Stimulated activated CD4-positive, alpha-beta T cell treated with anti-CD3 and anti-CD28 coated beads, Interleukin-4, amount 100 ng/mL, for 1 hour (primary cell): ENCODE measurements around the gene SEMA6A.

ENCODE experiments used
- DNase-seq: peaks from one replicate; pipeline ENCODE4 v3.0.0-alpha.2; 2020

SEMA6A gene, protein sequence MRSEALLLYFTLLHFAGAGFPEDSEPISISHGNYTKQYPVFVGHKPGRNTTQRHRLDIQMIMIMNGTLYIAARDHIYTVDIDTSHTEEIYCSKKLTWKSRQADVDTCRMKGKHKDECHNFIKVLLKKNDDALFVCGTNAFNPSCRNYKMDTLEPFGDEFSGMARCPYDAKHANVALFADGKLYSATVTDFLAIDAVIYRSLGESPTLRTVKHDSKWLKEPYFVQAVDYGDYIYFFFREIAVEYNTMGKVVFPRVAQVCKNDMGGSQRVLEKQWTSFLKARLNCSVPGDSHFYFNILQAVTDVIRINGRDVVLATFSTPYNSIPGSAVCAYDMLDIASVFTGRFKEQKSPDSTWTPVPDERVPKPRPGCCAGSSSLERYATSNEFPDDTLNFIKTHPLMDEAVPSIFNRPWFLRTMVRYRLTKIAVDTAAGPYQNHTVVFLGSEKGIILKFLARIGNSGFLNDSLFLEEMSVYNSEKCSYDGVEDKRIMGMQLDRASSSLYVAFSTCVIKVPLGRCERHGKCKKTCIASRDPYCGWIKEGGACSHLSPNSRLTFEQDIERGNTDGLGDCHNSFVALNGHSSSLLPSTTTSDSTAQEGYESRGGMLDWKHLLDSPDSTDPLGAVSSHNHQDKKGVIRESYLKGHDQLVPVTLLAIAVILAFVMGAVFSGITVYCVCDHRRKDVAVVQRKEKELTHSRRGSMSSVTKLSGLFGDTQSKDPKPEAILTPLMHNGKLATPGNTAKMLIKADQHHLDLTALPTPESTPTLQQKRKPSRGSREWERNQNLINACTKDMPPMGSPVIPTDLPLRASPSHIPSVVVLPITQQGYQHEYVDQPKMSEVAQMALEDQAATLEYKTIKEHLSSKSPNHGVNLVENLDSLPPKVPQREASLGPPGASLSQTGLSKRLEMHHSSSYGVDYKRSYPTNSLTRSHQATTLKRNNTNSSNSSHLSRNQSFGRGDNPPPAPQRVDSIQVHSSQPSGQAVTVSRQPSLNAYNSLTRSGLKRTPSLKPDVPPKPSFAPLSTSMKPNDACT

DNA sequence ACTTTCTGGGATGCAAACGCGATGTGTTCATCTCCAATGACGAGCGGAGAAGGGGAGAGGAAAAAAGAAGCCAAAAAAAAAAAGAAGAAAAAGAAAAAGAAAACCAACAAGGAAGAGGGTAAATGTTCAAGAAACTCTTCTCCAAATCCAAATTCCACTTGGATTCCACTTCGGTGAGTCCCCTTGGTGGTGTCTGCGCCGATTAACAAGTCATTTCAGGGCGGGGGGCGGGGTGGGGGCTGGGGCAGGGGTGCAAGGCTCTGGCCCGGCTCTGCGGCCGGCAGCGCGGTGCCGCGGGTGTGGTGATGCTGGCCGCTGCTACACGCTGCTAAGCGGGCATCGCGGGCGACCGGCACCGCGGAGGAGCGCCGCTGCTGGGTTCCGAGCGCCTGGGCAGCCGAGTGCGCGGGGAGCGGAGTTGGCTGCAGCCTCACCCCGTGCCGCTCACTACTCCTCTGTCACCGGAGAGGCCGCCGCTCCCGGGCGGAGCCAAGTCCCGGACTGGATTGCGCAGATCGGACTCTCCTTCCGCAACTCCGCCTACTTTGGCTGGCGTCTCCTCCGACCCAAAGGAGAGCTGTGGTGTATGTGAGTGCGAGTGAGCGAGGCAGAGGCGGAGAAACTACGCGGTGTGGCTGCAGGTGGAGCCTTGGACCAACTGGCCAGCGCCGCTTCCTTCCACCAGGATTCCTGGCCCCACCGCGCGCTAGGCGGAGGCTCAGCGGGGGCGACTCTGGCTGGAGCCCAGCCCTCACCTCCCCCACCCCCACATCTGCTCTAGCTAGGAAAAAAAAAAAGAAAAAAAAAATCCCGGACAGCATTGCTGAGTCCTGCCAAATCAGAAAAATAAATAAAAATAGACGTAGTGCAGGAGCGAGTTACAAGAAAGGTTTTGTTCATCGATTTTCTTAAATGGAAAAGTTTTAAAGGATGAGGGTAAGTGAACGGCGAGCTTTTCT lies at the start of gene SEMA6A:
Gene SEMA6A (minus strand): TSS at position 457 of the 959 bp plus-strand sequence. CDS start 69,879 bp downstream, outside the sequence.
- DNase-seq: peak; percentile 52

DNA sequence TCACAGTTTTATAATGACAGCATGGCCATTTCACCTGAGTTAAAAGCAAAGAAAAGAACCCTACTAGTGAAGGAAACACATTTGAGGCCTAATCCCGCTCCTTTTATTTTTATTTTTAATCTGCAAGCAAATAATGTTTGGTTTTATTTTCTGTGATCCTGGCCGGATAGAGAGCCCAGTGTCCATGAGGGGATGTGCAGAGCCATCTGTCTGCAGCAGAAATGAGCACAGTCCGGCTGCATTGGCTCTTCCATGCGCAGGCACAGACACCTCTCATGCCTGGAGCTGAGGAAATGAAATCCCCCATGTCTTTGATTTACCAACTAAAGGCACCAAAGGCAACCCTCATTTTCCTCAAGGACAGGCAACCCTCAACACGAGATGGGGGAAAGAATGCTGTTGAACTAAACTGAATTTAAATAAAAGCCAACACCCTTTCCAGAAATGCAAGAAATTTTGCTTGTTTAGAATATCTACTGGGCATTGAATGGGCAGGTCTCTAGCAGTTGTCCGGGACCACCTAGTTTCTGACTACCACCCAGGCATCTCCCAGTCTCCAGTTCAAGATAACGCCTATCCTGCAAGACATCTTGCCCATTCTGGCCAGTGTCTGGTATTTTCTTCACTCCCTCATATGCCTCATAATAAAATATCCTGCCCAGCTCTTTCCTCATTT lies 47.9 kb upstream of the SEMA6A start:
- no peak for DNase-seq

DNA sequence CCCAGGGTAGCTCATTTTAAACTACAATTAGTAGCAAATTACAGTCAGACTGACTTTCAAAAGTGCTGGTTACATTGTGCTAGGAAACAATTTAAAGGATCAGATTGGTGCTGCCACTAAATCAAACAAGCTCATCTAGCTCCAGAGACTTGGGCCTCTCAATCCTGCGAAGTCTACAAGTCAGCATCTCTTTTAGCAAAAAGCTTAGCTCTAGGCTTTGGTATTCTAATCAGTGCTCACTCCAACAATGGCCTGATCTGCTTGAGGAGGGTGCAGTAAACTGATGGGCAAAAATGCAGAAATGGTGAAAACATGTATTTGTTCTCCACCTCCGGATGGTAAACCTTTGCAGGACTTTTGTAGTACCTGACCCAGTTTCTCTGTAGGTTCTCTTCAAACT lies 47.0 kb upstream of the SEMA6A start:
- DNase-seq: no peak

DNA sequence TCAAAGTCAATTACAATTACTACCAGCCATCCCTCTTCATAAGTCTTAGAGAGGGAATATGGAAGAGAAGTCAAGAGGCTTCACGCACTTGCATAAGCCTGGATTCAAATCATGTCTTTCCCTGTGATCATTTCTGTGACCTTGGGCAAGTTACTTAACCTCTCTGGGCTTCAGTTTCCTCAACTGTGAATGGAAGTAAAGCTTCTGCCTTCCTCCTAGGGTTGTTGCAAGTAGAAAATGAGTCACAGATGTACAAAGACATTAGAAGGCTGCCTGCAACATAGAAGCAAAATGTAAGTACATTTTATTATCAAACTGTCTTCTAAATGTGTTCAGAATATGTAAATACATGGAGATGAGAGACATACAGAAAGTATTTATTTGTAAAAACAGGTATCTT lies 42.3 kb upstream of the SEMA6A start:
- DNase-seq: no peak

DNA sequence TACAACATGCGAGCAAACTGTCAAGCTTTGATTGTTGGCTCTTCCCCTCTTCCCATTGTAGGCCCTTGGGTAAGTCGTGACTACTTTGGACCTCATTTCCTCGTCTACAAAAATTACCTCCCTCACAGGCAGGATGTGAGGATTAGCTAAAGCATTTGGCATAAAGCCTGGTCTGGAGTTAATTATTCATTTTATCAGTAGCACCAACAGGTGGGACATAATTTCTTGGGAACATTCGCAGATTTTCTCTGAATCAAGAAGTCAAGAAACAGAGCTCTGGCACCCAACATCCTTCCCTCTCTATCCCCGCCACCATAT lies 39.9 kb upstream of the SEMA6A start:
- no peak for DNase-seq

DNA sequence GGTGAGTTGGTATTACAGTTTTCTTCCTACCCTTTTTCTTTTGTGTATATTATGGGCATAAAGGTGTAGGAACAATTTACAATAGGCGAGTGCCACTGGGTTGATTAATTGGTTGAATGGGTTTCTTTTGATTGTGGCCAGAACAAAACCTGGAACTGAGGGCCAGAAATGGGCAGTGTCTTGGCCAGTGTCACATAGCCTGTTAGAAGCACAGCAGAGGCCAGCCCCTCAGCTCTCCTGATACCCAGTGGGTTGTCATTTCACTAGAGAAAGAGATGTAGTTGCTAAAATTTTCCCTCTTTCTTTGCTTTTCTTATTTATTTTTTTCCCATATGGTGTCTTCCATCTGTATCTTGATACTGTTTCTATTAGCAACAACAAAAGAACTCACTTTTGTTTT lies 38.8 kb upstream of the SEMA6A start:
- DNase-seq: no peak

DNA sequence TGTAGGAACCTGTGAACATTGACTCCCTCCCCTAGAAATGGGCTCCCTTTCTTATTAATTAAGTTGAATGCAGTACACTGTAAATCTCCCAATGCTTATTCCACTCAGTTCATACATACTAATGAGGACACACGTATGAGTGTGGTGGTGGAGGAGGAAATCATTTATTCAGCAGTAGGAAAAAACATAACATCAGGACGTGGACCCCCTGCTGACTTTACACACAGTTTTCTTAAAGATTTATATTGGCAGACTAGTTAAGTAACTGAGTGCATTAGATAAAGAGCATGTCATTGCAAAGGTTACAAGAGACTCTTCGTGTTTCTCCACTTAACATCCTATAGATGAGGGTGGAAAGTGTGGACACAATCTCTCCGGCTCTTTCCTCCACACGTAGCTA lies 37.8 kb upstream of the SEMA6A start:
- no peak for DNase-seq

DNA sequence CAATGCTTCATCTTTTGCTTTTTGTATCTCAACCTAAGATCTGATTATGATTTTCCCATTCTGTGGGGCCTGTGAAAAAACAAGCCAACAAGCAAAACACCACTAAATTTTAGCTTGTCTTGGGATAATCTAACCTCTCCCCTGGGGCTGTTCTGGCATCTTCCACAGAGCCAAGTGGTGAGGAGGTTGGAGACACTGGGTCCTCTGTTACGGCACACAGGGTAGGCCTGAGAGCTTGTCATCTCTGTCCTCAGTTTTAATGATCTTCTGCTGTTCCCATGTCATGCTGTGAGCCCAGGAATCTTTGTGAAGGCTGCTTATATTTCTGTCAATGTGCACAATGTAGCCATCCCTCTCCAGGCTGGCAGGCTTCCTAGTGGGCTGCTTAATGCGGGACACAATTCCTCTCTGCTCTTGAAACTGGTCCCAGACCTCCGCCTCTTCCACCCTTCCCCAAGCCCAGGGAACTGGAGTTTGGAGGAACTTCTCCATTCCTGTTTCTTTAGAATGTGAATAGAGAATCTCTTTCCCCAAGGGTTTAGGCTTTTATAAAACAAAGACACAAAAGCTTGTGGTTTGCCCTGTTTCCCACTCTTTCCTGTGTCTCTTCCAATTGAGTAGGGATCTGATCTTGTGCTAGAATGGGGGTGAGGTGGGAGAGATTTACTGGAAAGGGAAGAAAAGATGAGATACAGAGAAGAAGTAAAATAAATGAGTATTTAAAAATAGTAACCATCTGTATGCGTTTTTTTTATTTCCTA lies 30.9 kb upstream of the SEMA6A start:
- no peak for DNase-seq

DNA sequence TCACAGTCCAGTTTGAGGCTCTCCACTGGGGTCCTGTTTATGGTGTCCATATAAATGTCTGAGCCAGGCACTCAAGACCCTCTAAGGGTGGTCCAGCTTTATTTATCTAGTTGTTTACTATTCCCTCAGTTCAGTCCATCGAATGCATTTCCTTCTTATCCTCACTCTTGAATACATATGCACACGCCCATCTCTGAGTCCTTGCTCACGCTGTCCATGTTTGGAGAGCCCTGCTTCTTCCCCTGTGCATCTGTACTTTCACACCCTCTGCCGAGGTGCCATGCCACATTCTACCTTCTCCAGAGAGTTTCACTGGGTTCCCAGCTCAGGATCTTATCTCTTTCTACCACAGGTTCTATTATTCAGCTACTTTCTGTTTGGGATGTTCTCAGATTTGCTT lies 30.2 kb upstream of the SEMA6A start:
- no peak for DNase-seq

DNA sequence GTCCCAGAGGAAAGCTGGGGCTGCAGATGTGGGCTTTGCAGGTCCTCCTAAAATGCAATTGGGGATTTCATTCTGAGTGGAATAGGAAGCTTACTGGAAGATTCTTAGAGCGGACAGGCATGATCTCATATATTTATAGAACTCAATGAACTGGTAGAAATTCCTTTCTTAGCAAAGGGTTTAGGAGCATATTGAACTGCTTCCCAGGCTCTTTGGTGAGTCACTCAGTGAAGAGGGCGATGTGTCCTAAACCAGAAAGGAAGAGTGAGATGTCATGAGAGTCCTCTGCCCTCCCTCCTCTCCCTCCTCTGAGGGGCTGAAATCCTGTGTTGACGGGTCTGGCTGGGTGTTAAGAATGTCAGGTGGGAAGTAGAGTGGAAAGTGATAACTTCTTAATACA lies 26.3 kb upstream of the SEMA6A start:
- no peak for DNase-seq

DNA sequence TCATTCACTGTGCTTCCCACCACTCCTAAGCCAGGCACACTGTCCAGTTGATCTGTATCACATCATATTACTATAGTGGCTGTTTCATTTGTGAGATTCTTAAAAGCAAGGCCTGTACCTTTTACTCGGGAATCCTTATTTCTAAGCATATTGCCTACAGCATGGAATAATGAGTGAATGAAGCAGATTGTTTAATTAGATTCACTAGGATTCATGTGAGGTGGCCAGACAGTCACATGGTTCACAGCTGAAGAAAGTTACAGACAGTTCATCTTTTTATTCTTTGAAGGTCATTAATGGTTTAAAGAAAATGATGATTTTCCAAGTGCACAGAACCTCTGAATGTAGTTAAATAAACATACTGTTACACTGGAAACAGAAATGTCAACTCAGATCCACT lies 24.3 kb upstream of the SEMA6A start:
- DNase-seq: no peak

DNA sequence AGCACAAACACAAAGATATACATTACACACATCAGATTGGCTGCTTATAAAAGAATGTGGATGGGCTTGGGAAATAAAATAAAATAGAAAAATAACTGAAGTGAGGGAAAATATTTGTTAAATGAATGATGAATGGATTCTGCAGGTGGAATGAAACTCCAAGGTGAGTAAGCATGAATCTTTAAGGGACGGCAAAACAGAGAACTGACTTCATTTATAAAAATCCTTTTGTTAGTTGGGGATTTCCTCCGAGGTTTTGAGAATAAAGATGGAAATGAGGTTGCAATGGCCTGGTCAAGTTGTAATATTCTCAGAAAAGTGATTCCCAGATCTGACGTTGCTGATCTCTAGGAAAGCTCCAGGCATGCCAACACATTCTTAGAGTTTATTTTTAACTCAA lies 20.9 kb upstream of the SEMA6A start:
- no peak for DNase-seq

DNA sequence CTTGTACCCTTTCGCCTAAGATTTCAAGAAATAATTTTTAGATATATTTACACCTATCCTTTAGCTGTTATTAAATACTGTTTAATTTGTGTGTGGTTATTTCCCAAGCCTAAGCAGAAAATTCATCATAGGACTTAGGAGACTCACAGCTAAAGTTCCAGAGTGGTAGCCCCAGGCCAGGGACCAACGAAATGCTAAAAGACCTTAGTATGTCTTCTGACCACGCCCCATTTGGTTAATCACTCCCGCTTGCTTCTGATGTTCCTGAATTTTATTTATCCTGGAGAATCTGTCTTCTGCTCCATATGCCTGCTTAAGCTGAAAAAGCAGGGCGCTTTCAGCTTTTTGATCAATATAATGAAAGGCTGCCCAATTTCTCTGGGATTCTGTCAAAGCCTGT lies 18.7 kb upstream of the SEMA6A start:
- DNase-seq: no peak

DNA sequence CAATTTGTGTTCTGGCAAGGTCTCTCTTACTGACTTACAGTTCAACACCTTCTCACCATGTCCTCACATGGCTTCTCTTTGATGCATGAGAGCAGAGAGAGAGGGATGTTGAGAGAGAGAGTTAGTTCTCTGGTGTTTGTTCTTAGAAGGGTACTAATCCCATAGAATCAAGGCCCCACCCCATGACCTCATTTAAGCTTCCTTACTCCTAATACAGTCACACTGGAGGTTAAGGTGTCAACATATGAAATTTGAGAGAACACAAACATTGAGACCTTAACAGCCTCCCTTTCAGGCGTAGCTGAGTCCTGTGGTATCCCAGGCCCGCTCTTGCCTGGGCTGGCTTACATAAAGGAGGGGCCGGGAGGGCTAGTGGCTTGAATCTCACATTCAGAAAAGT lies 10.6 kb upstream of the SEMA6A start:
- DNase-seq: no peak

DNA sequence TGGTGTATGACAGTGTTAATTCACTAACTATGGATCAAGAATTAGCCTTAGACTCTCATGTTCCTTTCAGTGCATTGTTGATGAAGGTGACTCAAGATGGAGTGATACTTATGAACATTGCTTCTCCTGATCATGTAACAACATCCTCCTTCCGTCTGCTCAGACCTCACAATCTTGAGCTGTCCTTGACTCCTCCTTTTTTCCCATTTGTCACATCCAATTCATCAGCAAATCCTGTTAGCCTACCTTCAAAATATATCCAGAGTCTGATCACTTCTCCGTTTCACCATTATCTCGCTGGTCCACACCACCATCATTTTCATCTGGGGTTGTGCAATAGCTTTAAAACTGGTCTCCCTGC lies 9.2 kb upstream of the SEMA6A start:
- DNase-seq: no peak

DNA sequence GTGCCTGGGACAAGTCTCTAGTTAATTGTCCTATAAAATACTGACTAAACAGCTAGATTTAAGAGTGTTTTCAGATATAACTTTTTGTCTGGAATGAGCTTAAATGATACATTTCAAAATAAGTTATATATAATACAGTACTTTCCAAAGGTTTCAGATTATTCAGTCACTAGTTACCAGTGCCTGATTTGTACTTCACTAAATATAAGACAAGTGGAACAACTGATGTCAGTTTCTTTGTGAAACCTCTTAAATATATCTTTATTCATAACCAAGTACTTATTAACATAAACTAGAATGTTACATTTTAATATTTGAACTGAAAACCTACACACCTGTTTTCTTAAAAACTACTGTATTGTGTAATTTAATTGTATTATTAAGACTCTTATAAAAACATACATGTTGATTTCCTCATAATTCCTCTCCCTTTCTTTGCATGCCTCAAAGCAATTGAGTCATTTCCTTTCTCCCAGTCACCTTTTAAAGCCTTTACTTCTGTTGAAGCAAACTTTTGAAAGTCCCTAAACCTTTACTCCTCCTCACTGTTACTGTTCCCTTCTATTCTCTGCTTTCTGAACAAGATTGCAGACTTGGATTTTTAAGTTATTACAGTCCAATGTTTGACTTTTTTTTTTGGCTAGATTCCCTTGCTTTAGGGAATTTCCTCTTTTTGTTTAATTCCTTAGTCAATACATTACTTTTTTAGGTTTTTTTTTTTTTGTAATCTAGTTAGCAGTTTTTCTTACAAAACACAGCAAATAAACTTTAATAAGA lies 8.7 kb upstream of the SEMA6A start:
- no peak for DNase-seq

DNA sequence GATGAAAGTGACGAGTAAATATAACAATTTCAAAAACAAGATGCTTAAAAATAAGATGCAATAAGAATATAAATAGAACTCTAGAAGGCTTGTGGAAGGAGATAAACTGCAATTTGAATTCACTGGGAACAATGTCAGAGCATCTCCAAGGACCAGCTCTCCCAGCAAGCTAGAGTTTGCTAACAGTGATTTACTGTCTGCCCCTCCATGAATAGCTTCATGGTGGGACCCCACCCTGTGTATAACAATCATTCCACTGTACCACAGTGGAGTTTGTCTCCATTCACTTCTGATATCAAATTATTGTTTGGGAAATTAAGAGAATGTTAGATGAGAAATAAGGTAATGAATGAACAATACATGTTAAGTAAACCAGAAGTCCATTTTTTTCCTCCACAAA lies 7.3 kb upstream of the SEMA6A start:
- DNase-seq: no peak

DNA sequence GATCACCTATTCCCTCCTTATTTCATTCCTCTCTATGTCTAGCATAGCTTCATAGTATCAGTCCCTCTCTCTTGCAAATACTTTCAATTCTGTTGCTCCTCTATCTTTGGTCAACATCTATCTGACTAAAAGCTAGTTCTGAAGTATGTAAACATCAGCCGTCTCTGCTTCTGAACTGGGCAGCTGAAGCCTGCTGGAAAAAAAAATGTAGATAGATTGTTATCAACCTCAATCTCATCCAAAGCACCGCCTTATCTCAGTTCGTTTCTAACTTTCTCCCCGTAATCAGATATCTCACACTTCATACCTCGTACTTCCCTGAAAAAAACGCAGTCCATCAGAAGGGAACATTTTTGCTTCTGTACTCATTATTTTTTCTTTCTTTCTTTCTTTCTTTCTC lies 4.5 kb upstream of the SEMA6A start:
- DNase-seq: no peak

DNA sequence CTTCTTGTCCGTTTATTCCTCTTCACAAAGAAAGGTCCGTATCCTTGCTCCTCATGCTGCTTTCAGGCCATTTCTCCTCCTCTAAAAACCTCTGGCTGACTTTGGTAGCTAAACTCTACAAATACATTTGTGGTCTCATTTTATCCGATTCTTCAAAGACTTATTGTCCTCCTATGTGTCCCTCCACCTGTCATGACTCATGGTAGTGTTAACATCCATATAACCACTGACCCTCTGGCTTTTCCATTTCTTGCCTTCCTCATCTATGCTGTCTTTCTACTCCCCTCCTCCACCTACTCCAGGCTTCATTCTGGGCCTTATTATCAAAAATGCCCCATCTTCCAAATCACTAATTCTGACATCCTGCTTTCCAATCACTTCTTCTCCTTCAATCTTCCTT lies 4.1 kb upstream of the SEMA6A start:
- no peak for DNase-seq

DNA sequence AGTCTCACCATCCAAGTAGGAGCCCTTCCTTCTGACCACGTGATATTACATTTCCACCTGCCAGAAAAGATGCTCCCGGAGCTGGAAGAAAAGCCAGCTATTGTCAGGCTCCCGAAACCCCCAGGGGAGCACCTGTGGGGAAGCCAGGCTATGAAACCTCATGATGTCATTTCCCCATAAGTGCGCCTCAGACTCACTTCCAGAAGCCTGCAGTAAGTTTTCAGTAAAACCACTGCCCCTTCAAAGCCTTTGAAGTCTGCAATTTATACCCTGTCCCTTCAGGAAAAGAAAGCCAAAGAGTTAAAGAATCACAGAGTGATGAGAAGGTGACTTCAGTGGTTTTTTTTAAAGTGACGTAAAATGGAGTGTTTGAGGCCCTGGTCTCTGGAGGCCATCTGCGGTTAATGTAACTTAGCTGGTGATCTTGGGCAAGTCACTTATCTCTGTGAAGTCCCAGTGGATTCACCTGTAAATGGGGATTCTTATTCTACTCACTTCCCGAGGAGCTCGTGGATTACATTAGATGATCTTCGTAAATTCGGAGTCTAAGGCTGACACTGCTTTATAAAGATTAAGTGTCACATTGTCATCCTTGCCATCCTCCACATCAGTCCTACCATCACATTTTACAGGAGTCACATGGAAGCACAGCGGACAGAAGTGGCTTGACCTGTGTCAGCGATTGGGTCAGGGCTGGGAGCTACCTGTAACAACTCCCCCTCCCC lies 2.6 kb upstream of the SEMA6A start:
- DNase-seq: no peak
